Measurements from ENCODE around the gene CDT1.

Gene CDT1

GRCh38 chr16:88803264-88803987, at the start of gene CDT1:
TSS of gene CDT1 (plus strand) at chr16:88803789. CDS start at chr16:88803832, 43 bp downstream.
- DNase-seq (ENCODE audit: low spot score), result peak; percentile 84

- DNase-seq (ENCODE audit: low spot score), result no peak
Measured at GRCh38 chr16:88754109-88754911, 49.3 kb upstream of the CDT1 start.

GRCh38 chr16:88754912-88755744, 48.5 kb upstream of the CDT1 start:
- no peak for DNase-seq (ENCODE audit: low spot score)

- no peak for DNase-seq (ENCODE audit: low spot score)
Measured at GRCh38 chr16:88755745-88756443, 47.7 kb upstream of the CDT1 start.

GRCh38 chr16:88758227-88758943, 45.2 kb upstream of the CDT1 start:
- no peak for DNase-seq (ENCODE audit: low spot score)

GRCh38 chr16:88758944-88759244, 44.7 kb upstream of the CDT1 start:
- DNase-seq (ENCODE audit: low spot score), result no peak

- no peak for DNase-seq (ENCODE audit: low spot score)
Measured at GRCh38 chr16:88759245-88759975, 44.2 kb upstream of the CDT1 start.

- DNase-seq (ENCODE audit: low spot score), result no peak
Measured at GRCh38 chr16:88759976-88760350, 43.6 kb upstream of the CDT1 start.

- no peak for DNase-seq (ENCODE audit: low spot score)
Measured at GRCh38 chr16:88760424-88761142, 43.0 kb upstream of the CDT1 start.

- DNase-seq (ENCODE audit: low spot score), result no peak
Measured at GRCh38 chr16:88761143-88761534, 42.5 kb upstream of the CDT1 start.

GRCh38 chr16:88761830-88762229, 41.8 kb upstream of the CDT1 start:
- no peak for DNase-seq (ENCODE audit: low spot score)

GRCh38 chr16:88762258-88762870, 41.2 kb upstream of the CDT1 start:
- no peak for DNase-seq (ENCODE audit: low spot score)

GRCh38 chr16:88762941-88763340, 40.6 kb upstream of the CDT1 start:
- no peak for DNase-seq (ENCODE audit: low spot score)

GRCh38 chr16:88763502-88764053, 40.0 kb upstream of the CDT1 start:
- DNase-seq (ENCODE audit: low spot score), result no peak

GRCh38 chr16:88764080-88764479, 39.5 kb upstream of the CDT1 start:
- no peak for DNase-seq (ENCODE audit: low spot score)

- no peak for DNase-seq (ENCODE audit: low spot score)
Measured at GRCh38 chr16:88764913-88765349, 38.7 kb upstream of the CDT1 start.

GRCh38 chr16:88766975-88767374, 36.6 kb upstream of the CDT1 start:
- DNase-seq (ENCODE audit: low spot score), result no peak

- DNase-seq (ENCODE audit: low spot score), result no peak
Measured at GRCh38 chr16:88767546-88768070, 36.0 kb upstream of the CDT1 start.
